NCI-H187 (cell line): ENCODE data around the gene RERE.
A peak's percentile ranks its signal among the peaks of the same experiment; 100 is the strongest.
"Not testable (repeated sequence)": the region's sequence is repeated elsewhere in the genome, so short reads cannot be mapped to it uniquely, and the experiment has no call there.

ENCODE experiments used
- DNase-seq, 2 experiments: peaks; one replicate each; lab custom pipeline; 2025; lab: John Stamatoyannopoulos, UW

RERE gene

DNA sequence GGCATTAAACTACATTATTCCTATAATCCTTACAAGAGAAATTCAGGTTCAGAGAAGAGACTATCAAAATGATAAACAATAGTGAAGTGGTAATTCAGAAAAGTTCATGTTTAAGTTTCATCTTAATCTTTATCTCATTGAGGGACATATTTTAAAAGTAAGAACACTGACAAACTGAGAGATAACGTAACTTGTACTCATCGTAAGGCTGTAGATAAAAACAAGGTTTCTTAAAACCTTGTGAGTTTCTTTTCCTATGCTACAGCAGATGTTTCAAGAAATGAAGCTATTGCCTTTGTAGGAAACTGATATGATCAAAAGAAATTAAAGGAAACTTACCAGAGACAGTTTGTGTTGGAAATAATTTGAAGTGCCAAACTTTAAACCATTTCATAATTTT, 65.0 kb downstream of the RERE start:
- no peak for DNase-seq

DNA sequence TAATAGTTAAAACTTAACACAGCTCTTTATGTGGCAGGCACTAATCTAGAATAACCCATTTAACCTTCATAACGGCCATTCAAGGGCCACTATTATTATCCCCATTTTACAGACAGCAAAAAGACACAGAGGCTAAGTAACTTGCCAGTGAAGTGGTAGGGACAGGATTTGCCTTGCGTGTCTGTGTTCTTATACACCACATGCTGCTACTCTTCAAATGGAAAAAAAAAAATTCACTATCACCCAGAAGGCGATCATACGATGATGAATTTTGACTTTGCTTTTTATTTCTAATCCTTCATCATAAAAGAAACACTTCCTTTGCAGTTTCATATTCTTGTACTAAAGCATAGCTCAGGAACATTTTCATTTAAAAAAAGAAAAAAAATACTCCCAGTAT, 65.5 kb downstream of the RERE start:
- DNase-seq, result no peak

DNA sequence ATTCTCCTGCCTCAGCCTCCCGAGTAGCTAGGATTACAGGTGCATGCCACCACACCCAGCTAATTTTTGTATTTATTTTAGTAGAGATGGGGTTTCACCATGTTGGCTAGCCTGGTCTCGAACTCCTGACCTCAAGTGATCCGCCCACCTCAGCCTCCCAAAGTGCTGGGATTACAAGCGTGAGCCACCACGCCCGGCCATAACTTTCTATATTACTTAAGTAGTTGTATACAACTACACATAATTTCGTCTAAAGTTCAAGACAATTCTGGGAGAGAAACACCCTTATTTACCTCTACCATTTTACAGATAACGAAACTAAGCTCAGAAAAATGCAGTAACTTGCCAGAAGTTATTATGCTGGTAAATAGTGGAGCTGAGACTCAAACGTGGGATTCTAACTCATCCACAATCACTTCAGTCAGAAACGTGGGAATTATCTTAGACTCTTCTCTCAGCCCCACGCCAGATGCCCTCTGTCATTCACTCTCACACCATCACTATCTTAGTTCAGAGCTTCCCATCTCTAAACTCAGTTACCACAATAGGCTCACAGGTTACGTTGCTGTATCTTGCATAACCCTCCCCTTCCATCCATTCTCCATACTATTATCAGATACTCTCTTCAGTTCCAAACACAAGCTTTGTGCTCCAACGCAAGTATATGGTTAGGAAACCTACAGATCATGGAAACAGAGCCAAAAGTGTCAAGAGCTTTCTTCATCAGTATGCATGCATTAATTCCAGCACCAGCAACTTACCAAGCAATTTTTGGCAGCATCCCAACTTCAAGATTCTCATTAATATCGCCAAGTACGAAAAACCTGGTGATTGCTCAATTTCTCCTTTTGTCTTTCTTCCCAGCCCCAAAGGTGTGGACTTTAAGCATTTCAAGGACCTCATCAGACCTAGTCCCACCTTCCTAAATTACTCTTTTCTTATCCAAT, 69.3 kb downstream of the RERE start:
- DNase-seq, result no peak

DNA sequence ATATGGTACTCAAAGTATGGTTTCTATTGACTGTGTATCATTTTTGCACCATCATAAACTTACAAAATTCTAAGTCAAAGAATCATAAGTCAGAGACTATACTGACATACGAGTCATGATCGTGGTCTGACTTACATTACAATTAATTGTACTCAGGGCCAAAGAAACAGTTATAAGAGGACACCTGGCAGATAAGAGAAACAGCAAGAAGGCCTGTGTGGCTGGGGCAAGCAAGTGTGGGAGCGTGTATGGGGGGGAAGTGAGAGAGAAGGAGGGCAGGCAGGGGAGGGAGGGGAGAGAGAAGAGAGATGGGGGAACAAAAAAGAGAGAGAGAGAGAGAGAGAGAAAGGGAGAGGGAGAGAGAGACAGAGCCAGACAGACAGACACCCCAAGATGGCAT, 70.9 kb downstream of the RERE start:
- DNase-seq, result no peak

DNA sequence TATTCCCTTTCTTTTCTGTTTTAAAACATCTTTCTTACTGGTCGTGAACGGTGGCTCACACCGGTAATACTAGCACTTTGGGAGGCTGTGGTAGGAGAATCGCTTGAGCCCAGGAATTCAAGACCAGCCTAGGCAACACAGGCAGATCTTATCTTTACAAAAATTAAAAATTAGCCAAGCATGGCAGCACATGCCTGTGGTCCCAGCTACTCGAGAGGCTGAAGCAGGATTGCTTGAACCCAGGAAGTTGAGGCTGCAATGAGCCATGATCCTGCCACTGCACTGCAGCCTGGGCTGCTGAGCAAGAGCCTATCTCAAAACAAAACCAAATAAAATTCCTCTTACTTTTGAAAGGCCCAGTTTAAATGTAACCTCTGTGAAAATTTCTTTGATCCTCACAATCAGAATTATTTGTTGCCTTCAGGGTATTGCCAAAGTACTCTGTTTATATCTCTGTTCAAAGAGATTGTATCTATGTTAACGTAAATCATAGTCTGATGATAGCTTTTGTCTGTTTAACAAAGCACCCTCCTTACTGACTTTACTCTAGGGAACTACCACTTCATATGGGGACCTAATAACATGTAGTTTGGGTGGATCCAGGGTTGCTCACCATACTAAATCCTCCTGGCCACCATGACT, 71.6 kb downstream of the RERE start:
- DNase-seq, result no peak

DNA sequence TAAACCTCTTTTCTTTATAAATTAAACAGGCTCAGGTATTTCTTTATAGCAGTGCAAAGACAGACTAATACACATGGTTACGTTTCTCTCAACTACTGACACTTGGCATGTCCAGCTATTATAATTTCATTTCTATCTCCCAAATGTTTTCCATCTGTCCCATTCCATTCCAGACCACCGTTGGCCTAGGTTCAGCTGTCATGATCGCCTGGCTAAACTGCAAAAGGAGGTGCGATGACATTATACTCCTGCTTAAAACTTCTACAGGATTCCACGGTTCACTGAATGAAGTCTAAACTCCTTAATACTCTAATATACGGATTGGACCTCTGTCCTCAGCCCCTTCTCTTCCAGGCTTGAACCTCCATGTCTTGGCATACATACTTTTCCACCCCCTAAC, 72.1 kb downstream of the RERE start:
- no peak for DNase-seq

DNA sequence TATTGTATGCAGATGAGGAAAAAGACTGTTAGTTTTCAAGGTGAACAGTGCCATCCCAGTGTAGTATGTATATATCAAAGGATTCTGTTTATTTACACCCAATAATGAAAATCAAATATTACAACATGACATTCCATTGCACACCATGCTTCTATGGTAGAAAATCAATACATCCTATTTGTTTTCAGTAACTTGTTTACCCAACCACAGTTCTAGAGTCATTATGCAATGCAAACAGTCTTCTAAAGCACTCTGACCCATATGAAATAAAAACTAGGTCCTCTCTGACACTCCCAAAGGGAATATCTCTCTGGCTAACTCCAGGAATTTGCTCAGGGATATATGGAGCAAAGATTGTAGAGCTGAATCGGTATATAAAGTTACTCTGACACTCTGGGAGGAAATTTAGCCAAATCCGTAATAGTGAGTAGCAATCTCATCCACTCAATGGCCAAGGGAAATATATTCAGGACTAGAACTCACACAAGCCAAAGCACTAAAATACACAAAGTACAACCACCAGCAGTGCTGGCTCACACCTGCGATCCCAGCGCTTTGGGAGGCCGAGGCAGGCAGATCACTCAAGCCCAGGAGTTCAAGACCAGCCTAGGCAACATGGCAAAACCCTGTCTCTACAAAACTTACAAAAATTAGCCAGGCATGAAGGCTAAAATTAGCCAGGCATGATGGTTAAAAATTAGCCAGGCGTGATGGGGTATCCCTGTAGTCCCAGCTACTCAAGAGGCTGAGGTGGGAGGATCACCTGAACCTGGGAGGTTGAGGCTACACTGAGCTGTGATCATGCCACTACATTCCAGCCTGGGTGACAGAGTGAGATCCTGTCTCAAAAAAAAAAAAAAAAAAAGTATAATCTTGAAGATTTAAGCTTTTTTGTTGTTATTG, 75.2 kb downstream of the RERE start:
- no peak for DNase-seq

DNA sequence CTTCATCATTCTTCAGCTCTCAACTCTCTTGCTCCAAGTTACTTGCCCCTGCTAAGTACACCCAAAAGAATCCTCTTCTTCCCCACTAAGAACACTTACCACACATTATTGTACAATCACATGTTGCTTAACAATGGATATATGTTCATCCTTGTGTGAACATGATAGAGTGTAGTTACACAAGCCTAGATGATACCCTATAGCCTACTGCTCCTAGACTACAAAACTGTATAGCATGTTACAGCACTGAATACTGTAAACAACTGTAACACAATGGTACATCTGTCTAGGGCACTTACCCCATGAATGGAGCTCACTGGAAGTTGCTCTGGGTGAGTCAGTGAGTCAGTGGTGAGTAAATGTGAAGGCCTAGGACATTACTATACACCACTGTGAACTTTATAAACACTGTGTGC, 77.4 kb downstream of the RERE start:
- no peak for DNase-seq

DNA sequence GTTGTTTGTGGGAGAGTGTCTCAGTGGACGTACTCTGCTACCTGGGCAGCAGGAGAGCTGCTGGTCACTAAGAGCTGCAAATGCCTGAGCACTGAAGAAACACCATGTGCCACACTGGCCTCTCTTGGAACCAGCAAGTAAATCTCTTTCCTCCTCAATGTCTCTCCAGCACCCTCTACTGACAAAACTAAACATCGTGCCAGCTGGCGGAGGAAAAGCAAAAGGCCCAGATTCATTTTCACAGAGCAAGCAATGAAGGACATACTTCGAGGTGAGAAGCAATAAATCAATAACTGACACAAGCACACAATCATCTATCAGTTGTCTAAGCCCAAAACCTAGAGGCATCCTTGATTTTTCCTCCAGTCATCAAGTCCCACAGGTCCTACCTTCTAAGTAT, 78.1 kb downstream of the RERE start:
- no peak for DNase-seq

DNA sequence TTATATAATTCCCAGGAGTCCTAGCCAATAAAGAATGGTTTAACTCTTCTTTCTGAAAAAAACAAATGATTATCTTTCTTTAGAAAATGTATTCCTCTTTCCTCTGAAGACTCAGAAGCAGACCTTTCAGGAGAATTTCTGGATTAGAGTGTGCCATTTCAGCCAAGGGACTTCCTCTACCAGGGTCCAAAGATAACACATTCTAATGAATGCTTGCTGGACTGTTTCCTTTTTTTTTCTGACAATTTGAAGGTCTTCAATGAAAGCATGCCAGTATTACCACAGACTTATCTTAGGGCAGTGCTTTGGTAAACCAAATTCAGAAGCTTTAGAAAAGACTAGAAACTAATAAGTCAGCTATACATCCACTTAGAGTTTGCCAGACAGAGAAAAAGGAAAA, 80.5 kb downstream of the RERE start:
- no peak for DNase-seq

DNA sequence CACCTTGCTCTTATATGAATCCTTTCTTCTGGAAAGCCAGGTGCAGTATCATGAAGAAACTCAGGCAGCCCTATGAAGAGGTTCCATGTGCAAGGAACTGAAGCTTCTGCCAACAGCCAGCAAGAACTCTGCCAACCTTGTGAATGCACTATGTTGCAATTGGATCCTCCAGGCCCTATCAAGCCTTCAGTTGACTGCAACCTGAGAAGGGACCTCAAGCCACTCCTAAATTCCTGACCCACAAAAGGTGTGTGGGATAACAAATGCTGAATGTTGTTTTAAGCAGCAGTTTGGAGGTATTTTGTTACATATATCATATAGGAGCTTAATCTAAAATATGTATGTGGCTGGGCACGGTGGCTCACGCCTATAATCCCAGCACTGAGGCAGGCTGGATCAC, 84.0 kb downstream of the RERE start:
- DNase-seq, result peak in 1 of 2 experiments; percentile 44

DNA sequence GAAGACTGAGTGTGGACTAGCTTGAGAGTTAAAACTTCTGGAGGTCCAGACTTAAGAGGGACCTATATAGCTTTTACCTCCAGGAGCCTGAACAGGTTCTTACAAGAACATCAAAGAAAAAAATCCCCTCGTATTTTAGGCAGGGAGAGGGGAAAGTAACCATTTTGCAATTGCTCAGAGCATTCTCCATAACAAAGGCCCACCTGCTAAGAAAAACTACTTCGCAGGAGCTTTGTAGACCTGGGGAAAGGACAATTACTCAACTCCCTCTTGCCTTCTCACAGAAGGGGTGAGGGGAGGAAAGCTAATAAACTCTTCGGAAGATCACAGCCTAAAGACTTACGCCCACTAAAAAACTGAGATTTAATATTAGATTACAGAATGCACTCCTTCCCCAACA, 86.3 kb downstream of the RERE start:
- DNase-seq, result no peak

DNA sequence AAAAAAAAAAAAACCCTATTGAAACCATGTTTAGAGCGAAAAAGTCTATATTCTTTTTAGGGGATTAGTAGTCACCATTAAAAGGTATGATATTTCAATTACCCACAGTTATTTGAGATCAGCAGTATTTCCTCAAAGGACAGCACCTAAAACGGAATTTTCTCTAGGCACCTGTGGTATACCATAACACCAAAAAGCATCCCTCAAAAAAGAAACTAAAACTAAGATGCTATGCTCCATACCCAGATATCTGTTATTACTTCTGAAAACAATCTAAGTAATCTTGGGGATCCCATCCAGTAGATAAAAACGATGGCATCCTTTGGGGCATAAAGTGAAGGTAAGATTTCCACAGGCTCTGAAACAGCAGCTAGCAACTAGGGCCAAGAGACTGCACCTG, 89.0 kb downstream of the RERE start:
- DNase-seq, result no peak

DNA sequence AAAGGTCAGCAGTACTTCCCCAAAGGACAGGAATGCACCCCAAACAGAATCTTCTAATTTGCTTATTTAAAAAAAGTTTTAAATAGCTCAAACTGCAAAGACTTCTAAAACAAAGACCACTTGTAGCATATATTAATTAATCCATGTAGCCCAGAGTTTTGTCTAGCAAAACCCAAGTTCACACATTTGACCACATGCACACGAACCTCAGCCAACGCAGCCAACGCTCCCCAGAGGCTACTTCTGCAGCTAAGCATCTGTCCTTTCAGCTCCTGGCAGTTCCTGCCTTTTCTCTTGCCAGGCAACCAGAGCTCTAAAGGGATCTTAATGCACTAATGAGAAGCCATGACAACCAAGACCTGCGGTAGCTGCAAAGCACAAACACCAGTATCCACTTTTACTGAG, 89.6 kb downstream of the RERE start:
- peak; percentile 32 to 36 for DNase-seq

DNA sequence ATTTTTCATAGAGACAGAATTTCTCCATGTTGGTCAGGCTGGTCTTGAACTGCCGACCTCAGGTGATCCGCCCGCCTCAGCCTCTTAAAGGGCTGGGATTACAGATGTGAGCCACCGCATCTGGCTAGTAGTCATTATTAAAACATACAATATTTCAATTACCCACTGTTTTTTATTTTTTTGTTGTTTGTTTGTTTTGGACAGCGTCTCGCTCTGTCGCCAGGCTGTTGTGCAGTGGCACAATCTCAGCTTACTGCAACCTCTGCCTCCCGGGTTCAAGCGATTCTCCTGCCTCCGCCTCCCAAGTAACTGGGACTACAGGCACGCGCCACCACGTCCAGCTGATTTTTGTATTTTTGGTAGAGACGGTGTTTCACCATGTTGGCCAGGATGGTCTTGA, 90.1 kb downstream of the RERE start:
- not testable (repeated sequence) for DNase-seq

DNA sequence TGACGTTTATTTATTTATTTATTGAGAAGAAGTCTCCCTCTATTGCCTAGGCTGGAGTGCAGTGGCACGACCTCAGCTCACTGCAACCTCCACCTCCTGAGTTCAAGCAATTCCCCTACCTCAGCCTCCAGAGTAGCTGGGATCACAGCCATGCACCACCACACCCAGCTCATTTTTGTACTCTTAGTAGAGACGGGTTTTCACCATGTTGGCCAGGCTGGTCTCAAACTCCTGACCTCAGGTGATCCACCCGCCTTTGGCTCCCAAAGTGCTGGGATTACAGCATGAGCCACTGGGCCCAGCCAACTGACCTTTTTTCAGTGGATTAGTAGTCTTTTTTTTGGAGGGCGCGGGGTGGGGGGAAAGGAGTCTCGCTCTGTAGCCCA, 90.6 kb downstream of the RERE start:
- not testable (repeated sequence) for DNase-seq

DNA sequence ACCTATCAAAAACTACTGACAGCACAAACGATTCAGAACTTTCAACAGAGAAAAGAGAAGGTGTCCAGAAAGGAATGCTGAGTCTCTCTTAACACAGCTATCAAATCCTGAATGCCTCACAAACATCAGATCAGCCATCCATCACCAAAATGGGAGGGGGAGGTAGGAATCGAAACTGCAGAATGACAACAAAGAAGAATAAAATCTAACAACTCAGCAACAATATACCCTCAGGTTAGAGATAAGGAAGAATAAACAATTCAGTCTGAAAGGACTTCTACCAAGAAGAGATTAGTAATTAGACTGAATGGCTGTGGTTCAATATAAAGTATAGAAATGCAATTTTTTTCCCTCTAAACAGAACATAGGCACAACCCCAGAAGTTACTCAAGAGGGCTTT, 94.4 kb downstream of the RERE start:
- no peak for DNase-seq

DNA sequence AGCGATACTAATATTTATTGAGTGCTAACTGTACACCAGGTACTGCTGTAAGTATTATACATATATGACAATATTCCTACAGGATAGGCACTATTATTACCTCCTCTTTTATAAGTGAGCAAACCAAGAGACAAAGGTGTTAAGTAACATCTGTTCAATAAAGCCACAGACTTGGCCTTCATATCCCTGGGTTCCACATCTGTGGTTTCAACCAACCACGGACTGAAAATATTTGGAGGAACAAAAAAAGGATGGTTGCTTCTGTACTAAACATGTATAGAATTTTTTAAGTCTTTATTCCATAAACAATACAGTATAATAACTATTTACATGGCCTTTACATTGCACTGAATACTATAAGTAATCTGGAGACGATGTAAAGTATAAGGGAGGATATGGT, 95.1 kb downstream of the RERE start:
- no peak for DNase-seq

DNA sequence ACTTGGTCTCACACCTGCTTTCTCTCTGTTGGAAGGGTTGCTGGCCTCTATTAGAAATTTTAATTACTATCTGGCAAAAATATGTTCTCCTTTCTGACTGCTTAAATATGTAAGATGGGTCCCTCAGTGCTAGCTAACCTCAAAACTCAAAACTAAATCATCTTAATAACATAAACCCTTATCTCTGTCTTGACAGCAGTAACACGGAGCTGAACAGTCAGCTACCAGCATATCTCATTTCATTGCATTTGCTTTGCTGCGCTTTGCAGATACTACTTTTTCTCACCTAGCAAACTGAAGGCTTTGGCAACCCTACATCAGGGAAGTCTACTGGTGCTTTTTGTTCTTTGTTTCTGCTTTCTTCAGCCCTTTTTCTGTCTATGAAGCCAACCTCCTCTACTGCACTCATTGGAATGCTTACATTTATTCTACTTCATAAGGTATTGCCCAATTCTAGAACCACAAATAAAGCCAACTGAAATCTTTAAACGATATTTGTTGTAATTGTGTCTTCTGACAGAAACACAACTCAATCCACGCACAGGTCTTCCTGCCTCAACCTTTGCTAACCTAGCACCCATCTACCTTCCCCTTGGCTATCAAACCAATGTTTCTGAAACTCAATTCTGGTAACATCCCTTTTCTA, 95.6 kb downstream of the RERE start:
- DNase-seq, result no peak

DNA sequence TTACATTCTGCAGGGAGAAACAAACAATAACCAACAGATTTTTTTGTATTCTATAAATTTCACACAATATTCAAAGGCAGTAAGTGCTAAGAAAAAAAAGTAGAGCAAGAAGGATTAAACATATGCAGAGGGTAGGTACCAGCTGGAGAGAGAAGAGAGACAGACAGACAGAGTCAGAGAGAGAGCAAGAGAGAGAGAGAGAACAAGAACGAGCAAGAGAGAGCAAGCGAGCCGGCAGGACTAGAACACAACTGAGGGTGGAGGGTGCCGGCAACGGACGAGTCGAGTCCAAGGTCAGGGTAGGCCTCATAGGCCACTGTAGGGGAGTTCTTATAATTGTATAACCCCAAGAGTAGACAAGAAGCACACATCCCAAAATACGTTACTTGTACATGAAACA, 97.1 kb downstream of the RERE start:
- no peak for DNase-seq

DNA sequence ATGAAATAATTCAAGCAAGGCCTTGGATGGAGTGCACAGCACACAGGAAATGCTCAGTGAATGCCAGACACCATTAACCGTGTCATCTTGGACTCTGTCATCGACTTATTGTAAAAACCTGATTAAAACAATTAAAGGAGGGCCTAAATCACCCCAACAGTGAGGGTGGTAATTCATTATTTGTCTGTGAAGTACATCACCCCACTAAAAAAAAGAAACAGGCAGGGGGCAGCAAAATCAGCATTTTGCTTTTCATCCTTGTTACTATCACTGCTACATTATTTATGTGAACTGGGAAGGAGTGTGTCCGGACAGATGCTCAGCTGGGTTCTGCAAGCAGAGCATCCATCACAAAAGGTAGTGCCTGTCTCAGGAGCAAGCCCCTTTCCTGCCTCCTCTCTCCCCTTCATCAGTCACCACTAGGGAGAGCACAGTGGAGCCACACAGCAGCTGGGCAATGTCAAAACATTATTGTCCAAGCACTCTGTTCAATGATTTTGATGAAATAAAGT, 98.5 kb downstream of the RERE start:
- DNase-seq, result no peak

DNA sequence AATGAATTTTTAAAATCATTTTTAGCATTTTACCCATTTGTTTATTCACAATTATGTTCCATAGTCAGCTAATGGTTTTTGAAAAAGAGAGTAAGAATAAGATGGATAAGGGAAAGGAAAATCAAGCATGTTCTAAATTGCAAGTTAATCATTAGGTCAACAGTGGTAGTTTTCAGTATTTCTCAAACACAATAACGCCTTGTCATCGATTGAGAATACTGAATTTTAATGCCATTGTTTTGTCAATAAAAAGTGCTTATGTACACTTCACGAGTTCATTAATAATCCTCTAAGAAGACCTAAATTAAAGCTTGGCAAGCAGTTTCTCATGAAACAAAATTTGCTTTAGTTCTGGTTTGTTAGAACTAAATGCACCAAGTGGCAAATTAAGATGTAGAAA, 100.3 kb downstream of the RERE start:
- DNase-seq, result no peak
